GM10248 (cell line): ENCODE measurements around the gene CCSAP.
"Not testable (repeated sequence)": the region's sequence is repeated elsewhere in the genome, so short reads cannot be mapped to it uniquely, and the experiment has no call there.

Experiments
- CTCF ChIA-PET: fragments of 300-600 bp; sonication (Branson Sonifier 250); formaldehyde crosslinking; extraction: SDS; loops from one replicate; lab custom pipeline; 2021; ENCODE audit warnings: antibody characterized with exemption; lab: Yijun Ruan, JAX
- POLR2A ChIA-PET: fragments of 350-650 bp; sonication (Branson Sonifier 250); formaldehyde crosslinking; extraction: SDS; loops from one replicate; lab custom pipeline; 2020; ENCODE audit warnings: antibody characterized with exemption; lab: Yijun Ruan, JAX
- DNase-seq: peaks from one replicate; pipeline ENCODE4 v3.0.0; 2012; ENCODE audit errors: extremely low spot score
- CTCF ChIP-seq: IDR thresholded peaks from 2 replicates; pipeline ENCODE4 v1.5.1; 2012; ENCODE audit warnings: mild to moderate bottlenecking, low read depth; ENCODE audit errors: extremely low read depth, missing control alignments, control extremely low read depth

The CCSAP gene

GRCh38 chr1:229383961-229384360 is 41.1 kb upstream of the CCSAP start:
- ChIA-PET CTCF (interaction anchor here (1.4 kb wide), 1 partner anchor 24 kb away, joined by 3 read pairs; no protein-coding TSS in a partner anchor), POLR2A (no interaction called here)
- no peak for TF ChIP-seq CTCF
- DNase-seq, result no peak

GRCh38 chr1:229383188-229383587 is 40.3 kb upstream of the CCSAP start:
- TF ChIP-seq CTCF, result no peak
- CTCF ChIA-PET, result no interaction called here
- POLR2A ChIA-PET, result no interaction called here
- DNase-seq, result no peak

GRCh38 chr1:229381234-229381633 is 38.4 kb upstream of the CCSAP start:
- ChIA-PET POLR2A (no interaction called here), CTCF (no interaction called here)
- DNase-seq, result no peak
- TF ChIP-seq CTCF, result no peak

- POLR2A ChIA-PET, result no interaction called here
- no peak for DNase-seq
- TF ChIP-seq CTCF, result no peak
- CTCF ChIA-PET, result no interaction called here
Measured at GRCh38 chr1:229380536-229381160, 37.8 kb upstream of the CCSAP start.

- no peak for TF ChIP-seq CTCF
- no peak for DNase-seq
- ChIA-PET CTCF (no interaction called here), POLR2A (no interaction called here)
Measured at GRCh38 chr1:229379846-229380245, 37.0 kb upstream of the CCSAP start.

- no peak for DNase-seq
- ChIA-PET POLR2A (no interaction called here), CTCF (interaction anchor here (0.7 kb wide), 1 partner anchor 51 kb away, joined by 3 read pairs; no protein-coding TSS in a partner anchor)
- no peak for TF ChIP-seq CTCF
Measured at GRCh38 chr1:229378586-229379367, 35.9 kb upstream of the CCSAP start.

- CTCF ChIA-PET, result interaction anchor here (0.7 kb wide), 1 partner anchor 52 kb away, joined by 3 read pairs; no protein-coding TSS in a partner anchor
- POLR2A ChIA-PET, DNase-seq: not testable (repeated sequence)
Measured at GRCh38 chr1:229378035-229378434, 35.2 kb upstream of the CCSAP start.
